OCI-LY7 (cell line): ENCODE measurements around the gene KBTBD12.

Experiments
- EZH2phosphoT487 ChIP-seq: fragments of 200-600 bp; sonication (generic); IDR thresholded peaks from 2 replicates; pipeline ENCODE4 v1.6.1; 2018; ENCODE audit warnings: low read depth, borderline replicate concordance, mild to moderate bottlenecking, mixed run types, antibody characterized with exemption, low read length, moderate library complexity, mixed read lengths
- TF ChIP-seq, protein P1 (sequence below): fragments of 200-600 bp; sonication (generic); conservative IDR thresholded peaks from 2 replicates; pipeline ENCODE4 v1.5.1; 2014; ENCODE audit warnings: mild to moderate bottlenecking, antibody characterized with exemption, low read length, moderate library complexity, mixed read lengths

DNA sequence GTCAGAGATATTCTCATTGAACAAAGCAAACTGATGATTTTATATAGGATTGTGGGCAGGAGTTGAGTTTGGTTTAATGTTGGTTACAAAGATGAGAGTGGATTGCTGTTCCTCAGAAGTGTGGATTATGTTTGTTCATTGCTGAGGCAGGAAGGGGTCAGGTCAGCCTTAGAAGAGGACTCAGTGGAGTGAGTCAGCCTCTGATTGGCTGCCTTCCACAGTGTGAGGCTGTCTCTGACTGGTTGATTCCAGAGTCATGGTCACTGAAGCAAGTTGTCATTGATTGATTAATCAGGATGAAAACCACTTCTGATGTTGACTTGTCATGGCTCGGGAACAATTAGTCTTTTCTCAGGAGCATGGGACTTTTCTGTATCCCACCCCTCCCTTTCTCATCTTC is 36.2 kb downstream of the KBTBD12 start:
- TF ChIP-seq, protein P1, sequence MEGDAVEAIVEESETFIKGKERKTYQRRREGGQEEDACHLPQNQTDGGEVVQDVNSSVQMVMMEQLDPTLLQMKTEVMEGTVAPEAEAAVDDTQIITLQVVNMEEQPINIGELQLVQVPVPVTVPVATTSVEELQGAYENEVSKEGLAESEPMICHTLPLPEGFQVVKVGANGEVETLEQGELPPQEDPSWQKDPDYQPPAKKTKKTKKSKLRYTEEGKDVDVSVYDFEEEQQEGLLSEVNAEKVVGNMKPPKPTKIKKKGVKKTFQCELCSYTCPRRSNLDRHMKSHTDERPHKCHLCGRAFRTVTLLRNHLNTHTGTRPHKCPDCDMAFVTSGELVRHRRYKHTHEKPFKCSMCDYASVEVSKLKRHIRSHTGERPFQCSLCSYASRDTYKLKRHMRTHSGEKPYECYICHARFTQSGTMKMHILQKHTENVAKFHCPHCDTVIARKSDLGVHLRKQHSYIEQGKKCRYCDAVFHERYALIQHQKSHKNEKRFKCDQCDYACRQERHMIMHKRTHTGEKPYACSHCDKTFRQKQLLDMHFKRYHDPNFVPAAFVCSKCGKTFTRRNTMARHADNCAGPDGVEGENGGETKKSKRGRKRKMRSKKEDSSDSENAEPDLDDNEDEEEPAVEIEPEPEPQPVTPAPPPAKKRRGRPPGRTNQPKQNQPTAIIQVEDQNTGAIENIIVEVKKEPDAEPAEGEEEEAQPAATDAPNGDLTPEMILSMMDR, result no peak
- no peak for TF ChIP-seq EZH2phosphoT487
